Astrocyte of the spinal cord (primary cell): Measurements from ENCODE around the gene CNTN3.

ENCODE experiments used
- DNase-seq: peaks from one replicate; pipeline ENCODE4 v3.0.0; 2011; ENCODE audit warnings: low read depth, low spot score
- H3K4me3 ChIP-seq: 2 replicates; pipeline ENCODE4 v1.5.1; 2011; ENCODE audit warnings: low read depth, mild to moderate bottlenecking, low read length, moderate library complexity
- in situ Hi-C: cut with HindIII; loops from 2 replicates; pipeline ENCODE4 v1.10.0; 2017; ENCODE audit warnings: low sequenced_read_pairs
- TF ChIP-seq, protein P1 (sequence below): IDR thresholded peaks from 2 replicates; pipeline ENCODE4 v1.5.1; 2012; ENCODE audit warnings: low read depth, mild to moderate bottlenecking, low read length, inconsistent platforms

The CNTN3 gene

DNA sequence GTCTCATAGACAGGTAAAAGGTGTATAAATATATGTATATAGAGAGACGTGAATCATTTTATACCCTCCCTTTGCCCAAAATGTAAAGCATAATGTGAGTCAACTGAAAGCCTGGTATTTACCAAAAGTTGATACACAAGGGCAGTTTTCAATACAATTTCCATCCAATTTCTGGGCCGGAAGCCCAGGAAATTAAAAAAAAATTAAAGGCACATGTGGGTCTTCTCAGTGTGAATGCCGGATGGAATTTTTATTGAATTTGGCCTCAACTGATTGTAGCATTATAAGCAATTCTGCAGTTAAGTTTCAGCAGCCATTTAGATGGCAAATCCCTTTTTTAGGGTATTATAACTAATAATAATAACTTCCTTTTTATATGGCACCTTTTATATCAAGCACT, 3.3 kb upstream of the CNTN3 start:
- TF ChIP-seq, protein P1, sequence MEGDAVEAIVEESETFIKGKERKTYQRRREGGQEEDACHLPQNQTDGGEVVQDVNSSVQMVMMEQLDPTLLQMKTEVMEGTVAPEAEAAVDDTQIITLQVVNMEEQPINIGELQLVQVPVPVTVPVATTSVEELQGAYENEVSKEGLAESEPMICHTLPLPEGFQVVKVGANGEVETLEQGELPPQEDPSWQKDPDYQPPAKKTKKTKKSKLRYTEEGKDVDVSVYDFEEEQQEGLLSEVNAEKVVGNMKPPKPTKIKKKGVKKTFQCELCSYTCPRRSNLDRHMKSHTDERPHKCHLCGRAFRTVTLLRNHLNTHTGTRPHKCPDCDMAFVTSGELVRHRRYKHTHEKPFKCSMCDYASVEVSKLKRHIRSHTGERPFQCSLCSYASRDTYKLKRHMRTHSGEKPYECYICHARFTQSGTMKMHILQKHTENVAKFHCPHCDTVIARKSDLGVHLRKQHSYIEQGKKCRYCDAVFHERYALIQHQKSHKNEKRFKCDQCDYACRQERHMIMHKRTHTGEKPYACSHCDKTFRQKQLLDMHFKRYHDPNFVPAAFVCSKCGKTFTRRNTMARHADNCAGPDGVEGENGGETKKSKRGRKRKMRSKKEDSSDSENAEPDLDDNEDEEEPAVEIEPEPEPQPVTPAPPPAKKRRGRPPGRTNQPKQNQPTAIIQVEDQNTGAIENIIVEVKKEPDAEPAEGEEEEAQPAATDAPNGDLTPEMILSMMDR, result no peak
- no peak overlapping the region for H3K4me3 ChIP-seq
- no peak for DNase-seq
- in situ Hi-C loops, result no loop called here

DNA sequence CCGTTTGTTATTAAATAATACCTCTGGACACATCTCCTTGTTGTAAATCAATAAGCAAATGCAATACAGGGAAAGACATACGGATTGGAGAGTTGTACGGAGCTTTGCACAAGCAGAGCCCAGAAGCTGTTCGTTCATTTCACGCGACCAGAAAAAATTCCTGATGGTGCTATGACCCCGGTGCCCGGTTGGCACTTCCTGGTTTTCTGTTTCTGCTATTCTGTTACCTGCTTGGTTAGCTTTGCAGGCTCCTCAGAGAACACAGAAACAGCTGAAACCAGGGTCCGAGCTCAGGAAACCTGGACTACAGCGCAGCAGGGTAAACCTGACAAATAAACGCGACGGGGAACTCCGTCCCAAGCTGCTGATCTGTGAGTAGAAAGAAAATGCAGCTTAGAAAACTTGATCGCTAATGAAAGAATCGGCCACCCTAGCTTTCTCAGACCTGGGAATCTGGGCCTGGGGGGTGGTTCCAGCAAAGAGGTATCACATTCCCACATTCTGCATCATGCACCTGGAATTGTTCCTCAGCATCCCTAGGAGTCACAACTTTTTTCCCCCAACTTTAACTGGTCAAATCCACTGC, 845 bp downstream of the CNTN3 start:
- TF ChIP-seq, protein P1, result no peak
- in situ Hi-C loops, result no loop called here
- no peak overlapping the region for H3K4me3 ChIP-seq
- no peak for DNase-seq

DNA sequence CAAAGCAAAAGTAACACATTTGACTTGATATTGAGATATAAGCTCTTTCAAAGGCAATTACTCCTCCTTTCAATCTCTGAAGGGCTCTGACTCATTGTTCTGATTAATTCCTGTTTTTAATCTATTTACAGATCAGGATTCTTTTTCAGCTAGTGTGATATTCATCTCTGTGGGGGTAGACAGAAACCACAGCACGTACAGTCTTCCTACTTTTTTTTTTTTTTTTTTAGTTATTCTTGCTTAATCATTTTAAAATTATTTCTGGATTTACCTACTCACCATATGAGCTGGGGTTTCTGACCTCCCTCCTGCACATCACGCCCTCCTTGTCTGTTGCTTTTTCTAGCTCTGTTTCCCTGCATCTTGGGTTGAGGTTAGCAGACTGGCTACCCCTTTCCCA, 1.4 kb downstream of the CNTN3 start:
- H3K4me3 ChIP-seq, result no peak overlapping the region
- DNase-seq, result no peak
- in situ Hi-C loops, result no loop called here
- TF ChIP-seq, protein P1, result no peak

DNA sequence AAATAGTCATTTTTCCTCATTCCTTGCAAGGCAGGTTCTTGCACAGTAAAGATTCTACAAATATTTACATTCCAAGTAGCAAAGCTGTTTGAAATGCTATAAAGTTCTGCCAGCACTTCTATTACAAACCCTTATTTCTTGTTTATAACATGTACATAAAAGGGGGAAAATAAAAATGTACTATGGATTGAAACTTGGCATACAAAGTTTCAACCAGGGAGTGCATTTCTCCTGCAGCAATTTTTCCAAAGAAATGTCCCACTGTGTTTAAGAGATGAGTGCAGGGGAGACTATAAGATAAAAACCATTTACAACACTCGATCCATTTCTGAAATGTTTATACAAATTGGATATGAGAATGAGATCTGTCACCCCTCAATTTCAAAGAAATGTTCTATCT, 3.3 kb downstream of the CNTN3 start:
- DNase-seq, result no peak
- TF ChIP-seq, protein P1, result no peak
- in situ Hi-C loops, result no loop called here

DNA sequence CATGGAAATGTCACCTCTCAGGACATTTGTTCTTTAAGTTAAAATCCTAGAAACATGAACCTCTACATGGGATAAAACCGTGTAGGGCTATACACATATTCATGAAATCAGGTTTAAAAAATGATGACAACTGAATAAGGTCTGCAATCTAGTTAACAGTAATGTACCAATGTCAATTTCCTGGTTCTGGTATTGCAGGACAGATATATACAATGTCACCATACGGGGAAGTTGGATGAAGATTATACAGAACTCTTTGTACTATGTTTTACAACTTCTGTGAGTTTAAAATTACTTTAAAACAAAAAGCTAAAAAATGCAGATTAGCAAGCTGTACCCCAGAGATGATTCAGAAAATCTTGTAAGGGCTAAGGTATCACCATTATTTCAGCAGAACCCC, 6.7 kb downstream of the CNTN3 start:
- TF ChIP-seq, protein P1, result no peak
- DNase-seq, result no peak
- in situ Hi-C loops, result no loop called here
- H3K4me3 ChIP-seq, result no peak overlapping the region

More for the DNA sequence above, 3.3 kb downstream of the CNTN3 start:
- H3K4me3 ChIP-seq, result no peak overlapping the region

DNA sequence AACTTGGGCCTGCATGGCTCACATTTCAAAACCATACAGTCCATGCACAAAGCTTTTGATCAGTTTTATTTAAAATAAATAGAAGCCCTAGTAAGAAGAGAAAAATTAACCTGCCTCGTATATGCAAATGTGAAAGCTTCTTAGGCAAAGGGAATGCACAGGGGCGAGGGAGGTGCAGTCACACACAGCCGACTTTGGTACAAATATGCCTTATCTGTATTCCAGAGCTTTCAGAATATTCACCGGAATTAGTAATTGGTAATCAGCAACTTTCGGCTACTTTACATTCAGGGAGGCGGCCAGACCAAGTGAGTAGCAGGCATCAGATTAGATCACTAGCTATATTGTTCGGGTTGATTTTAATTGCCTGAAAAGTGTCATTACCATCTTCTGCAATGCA, 7.5 kb downstream of the CNTN3 start:
- TF ChIP-seq, protein P1, result no peak
- no peak overlapping the region for H3K4me3 ChIP-seq
- no peak for DNase-seq
- in situ Hi-C loops, result no loop called here

DNA sequence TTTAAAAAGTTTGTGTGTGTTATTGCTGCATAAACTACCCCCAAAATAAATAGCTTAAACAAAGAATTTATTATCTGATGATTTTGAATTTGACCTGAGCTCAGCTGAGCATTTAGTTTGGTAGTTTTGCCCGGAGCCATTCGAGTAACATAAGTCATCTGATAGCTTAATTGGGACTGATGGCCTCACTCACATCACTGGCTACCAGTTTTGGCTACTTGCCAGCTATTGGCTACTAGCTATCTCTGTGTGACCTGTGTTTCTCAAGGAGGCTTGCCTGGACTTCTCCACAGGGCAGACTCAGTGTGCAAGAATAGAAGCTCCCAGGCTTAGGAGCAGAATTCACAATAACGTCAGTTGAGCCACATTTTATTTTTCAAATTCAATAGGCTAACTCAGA, 9.0 kb downstream of the CNTN3 start:
- H3K4me3 ChIP-seq, result no peak overlapping the region
- DNase-seq, result no peak
- TF ChIP-seq, protein P1, result no peak
- in situ Hi-C loops, result no loop called here
